ENCODE data around the gene CD3E.
"Not testable (repeated sequence)": the region's sequence is repeated elsewhere in the genome, so short reads cannot be mapped to it uniquely, and the experiment has no call there.

DNA sequence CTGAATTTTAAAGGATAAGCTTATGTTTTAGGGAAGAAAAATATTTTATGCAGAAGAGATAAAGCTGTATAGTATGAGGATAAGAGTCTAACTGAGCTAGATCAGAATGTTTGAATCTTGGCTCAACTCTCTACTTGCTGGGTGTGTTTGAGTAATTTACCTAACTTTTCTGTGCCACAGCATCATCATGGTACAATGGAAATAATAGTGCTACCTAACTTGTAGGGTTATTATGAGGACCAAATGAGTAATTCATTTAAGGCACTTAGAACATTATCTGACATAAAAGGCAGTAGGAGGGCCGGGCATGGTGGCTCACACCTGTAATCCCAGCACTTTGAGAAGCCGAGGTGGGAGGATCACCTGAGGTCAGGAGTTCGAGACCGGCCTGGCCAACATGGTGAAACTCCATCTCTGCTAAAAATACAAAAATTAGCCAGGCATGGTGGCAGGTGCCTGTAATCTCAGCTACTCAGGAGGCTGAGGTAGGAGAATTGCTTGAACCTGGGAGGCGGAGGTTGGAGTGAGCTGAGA, 4.5 kb downstream of the CD3E start:
- TF ChIP-seq EZH2 (IDR thresholded peaks at IDR 0.05; ENCODE audit: insufficient read depth, poor library complexity, severe bottlenecking); EZH2phosphoT487 (IDR thresholded peaks at IDR 0.05; ENCODE audit: insufficient read depth, low read depth): not testable (repeated sequence)
